Peyer's patch (tissue), 4 donors: ENCODE results near the gene ALAS1. TPM values are rescaled to one million over a fixed set of nuclear protein-coding genes. Genes with fewer than 3 reads are reported as not detected.

Experiments used
- DNase-seq, 3 donors: peaks; one replicate each; pipeline ENCODE4 v3.0.0-alpha.2; 2017 to 2019
- H3K27ac ChIP-seq, 4 donors: fragments of 200-600 bp; sonication (generic); one replicate each; pipeline ENCODE4 v1.5.1; 2016 to 2019
- H3K27me3 ChIP-seq, 2 donors: fragments of 200-600 bp; sonication (generic); one replicate each; pipeline ENCODE4 v1.5.1; 2019
- H3K36me3 ChIP-seq, 3 donors: fragments of 200-600 bp; sonication (generic); one replicate each; pipeline ENCODE4 v1.5.1; 2016 to 2019
- H3K4me1 ChIP-seq, 4 donors: fragments of 200-600 bp; sonication (generic); one replicate each; pipeline ENCODE4 v1.5.1; 2016 to 2019
- H3K4me3 ChIP-seq, 4 donors: fragments of 200-600 bp; sonication (generic); 1 replicate in 3 of 4; 2 replicates in 1 of 4; pipeline ENCODE4 v1.5.1; 2016 to 2019; ENCODE audit warnings: mild to moderate bottlenecking in 1 of 4
- H3K9me3 ChIP-seq, 4 donors: fragments of 200-600 bp; sonication (generic); one replicate each; pipeline ENCODE4 v1.5.1; 2016 to 2019; ENCODE audit warnings: mild to moderate bottlenecking in 1 of 4
- CTCF ChIP-seq, 6 experiments: fragments of 450-650 bp in 4 of 6; fragments of 200-600 bp in 2 of 6; sonication (generic) in 1 of 6; IDR thresholded peaks; one replicate each; pipeline ENCODE4 v1.5.1; 2017 to 2019; ENCODE audit warnings: antibody characterized with exemption in 6 of 6, mild to moderate bottlenecking in 3 of 6, moderate library complexity in 1 of 6
- POLR2A ChIP-seq, 2 donors: fragments of 450-650 bp; IDR thresholded peaks; one replicate each; pipeline ENCODE4 v1.5.1; 2017; ENCODE audit warnings: antibody characterized with exemption in 2 of 2, mild to moderate bottlenecking in 2 of 2, moderate library complexity in 2 of 2
- total RNA-seq, 4 donors: library from RNA; depleted of rRNA; stranded (reverse); fragments of >200 nt; gene quantifications; one replicate each; pipeline ENCODE4 v1.1.0, GENCODE V29; 2016

The ALAS1 gene
- total RNA-seq, 4 donors from 2014 or later: 73.3 to 92.8 (median 89.8) TPM

GRCh38 chr3:52191663-52192062 is 6.3 kb upstream of the ALAS1 start:
- Histone ChIP-seq H3K27ac (peak overlapping the region in 2 of 4 donors; percentile 29 to 35), H3K9me3 (no peaks in the 10 kb centered on the region)
- TF ChIP-seq CTCF (IDR thresholded peaks at IDR 0.05) (no peak), POLR2A (IDR thresholded peaks at IDR 0.05) (no peak)

GRCh38 chr3:52193065-52193464 is 4.9 kb upstream of the ALAS1 start:
- Histone ChIP-seq H3K9me3 (no peaks in the 10 kb centered on the region), H3K4me1 (peaks cover 3 to 43% (median 11%) of the 10 kb centered on the region in 4 donors), H3K4me3 (no peak overlapping the region), H3K27me3 (no peaks in the 10 kb centered on the region), H3K36me3 (no peaks in the 10 kb centered on the region), H3K27ac (peak overlapping the region in 1 of 4 donors; percentile 10)
- TF ChIP-seq CTCF (IDR thresholded peaks at IDR 0.05) (no peak), POLR2A (IDR thresholded peaks at IDR 0.05) (no peak)
- DNase-seq: peak in 2 of 3 donors; percentile 77 to 87

More at GRCh38 chr3:52191663-52192062, 6.3 kb upstream of the ALAS1 start:
- peaks cover 0 to 33% (median 4%) of the 10 kb centered on the region in 4 donors for H3K4me1 ChIP-seq
- H3K27me3 ChIP-seq: no peaks in the 10 kb centered on the region
- H3K4me3 ChIP-seq: no peak overlapping the region
- H3K36me3 ChIP-seq: no peaks in the 10 kb centered on the region
- no peak for DNase-seq

GRCh38 chr3:52194485-52195290 is 3.3 kb upstream of the ALAS1 start:
- peaks cover 3 to 56% (median 21%) of the 10 kb centered on the region in 4 donors for H3K4me1 ChIP-seq

GRCh38 chr3:52195291-52195597 is 2.7 kb upstream of the ALAS1 start:
- no peak for DNase-seq
- Histone ChIP-seq H3K27me3 (no peaks in the 10 kb centered on the region), H3K36me3 (no peaks in the 10 kb centered on the region), H3K4me1 (peaks cover 3 to 56% (median 21%) of the 10 kb centered on the region in 4 donors), H3K27ac (peak overlapping the region; percentile 52 to 91 (median 87)), H3K9me3 (no peaks in the 10 kb centered on the region), H3K4me3 (no peak overlapping the region)
- TF ChIP-seq CTCF (IDR thresholded peaks at IDR 0.05): no peak
- TF ChIP-seq POLR2A (IDR thresholded peaks at IDR 0.05): no peak

More at GRCh38 chr3:52194485-52195290, 3.3 kb upstream of the ALAS1 start:
- no peak for TF ChIP-seq CTCF (IDR thresholded peaks at IDR 0.05)
- TF ChIP-seq POLR2A (IDR thresholded peaks at IDR 0.05): no peak
- no peaks in the 10 kb centered on the region for H3K36me3 ChIP-seq
- H3K27ac ChIP-seq: peak overlapping the region in 2 of 4 donors; percentile 27 to 91
- no peak overlapping the region for H3K4me3 ChIP-seq
- H3K9me3 ChIP-seq: no peaks in the 10 kb centered on the region
- peak in 1 of 3 donors; percentile 74 for DNase-seq
- no peaks in the 10 kb centered on the region for H3K27me3 ChIP-seq

GRCh38 chr3:52195823-52196331 is 2.1 kb upstream of the ALAS1 start:
- TF ChIP-seq CTCF (IDR thresholded peaks at IDR 0.05): no peak
- TF ChIP-seq POLR2A (IDR thresholded peaks at IDR 0.05): no peak
- DNase-seq: peak in 1 of 3 donors; percentile 48
- no peak overlapping the region for H3K4me3 ChIP-seq
- H3K9me3 ChIP-seq: no peaks in the 10 kb centered on the region
- H3K4me1 ChIP-seq: peaks cover 3 to 62% (median 21%) of the 10 kb centered on the region in 4 donors
- no peaks in the 10 kb centered on the region for H3K36me3 ChIP-seq
- H3K27ac ChIP-seq: peak overlapping the region; percentile 83 to 91 (median 89)
- H3K27me3 ChIP-seq: no peaks in the 10 kb centered on the region
